ENCODE data around the gene MAP3K14.
A peak's percentile ranks its signal among the peaks of the same experiment; 100 is the strongest.

The MAP3K14 gene

GRCh38 chr17:45231481-45232116, 85.2 kb downstream of the MAP3K14 start:
- no peak for DNase-seq

DNA sequence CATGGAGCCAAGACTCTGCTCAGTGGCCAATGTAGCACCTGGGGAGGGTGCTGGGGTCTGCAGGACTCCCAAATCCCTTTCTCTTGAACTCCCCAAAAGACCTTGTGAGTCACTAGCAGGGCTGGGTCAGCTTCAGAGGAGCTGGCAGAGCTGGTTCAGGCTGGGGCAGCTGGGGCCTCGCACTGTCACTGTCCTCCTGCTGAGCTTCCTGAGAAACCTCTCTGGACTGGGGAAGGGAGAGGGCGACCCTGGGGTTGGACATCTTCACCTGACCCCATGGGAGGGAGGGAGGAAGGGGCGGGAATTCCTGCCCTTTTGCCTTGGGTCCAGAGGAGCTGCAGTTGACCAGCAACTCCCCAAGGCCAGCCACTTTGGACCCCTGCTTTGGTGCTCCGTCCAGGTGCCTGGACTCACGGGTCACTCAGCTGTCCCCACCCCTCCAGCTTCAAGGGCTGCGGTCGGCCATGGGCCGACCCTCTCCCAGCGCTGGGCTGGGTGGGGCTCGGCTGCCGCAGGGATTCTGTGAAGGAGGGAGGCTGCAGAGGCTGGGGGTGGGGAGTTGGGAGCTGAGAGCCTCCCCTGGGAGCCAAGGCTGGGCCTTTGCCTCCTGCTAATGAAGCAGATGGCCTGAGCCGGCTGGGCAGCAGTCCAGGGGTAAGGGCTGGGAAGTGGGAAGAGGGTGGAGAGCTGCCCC, 85.9 kb downstream of the MAP3K14 start:
- DNase-seq, result no peak

DNA sequence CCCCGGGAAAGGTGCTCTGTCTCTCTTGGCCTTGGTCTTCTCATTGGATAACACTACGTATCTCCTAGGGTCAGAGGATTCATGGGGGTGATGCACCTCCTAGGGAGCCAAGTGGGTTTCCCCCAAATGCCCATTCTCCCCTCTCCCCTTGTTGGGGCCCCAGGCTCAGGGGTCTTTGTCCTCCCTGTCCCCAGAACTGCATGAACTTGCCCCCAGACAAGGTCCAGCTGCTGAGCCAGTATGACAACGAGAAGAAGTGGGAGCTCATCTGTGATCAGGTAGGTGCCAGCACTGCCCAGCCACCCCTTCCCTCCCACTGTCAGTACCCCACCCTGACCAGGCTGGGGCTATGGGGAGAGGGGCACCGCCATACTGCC, 86.4 kb downstream of the MAP3K14 start:
- DNase-seq, result no peak

DNA sequence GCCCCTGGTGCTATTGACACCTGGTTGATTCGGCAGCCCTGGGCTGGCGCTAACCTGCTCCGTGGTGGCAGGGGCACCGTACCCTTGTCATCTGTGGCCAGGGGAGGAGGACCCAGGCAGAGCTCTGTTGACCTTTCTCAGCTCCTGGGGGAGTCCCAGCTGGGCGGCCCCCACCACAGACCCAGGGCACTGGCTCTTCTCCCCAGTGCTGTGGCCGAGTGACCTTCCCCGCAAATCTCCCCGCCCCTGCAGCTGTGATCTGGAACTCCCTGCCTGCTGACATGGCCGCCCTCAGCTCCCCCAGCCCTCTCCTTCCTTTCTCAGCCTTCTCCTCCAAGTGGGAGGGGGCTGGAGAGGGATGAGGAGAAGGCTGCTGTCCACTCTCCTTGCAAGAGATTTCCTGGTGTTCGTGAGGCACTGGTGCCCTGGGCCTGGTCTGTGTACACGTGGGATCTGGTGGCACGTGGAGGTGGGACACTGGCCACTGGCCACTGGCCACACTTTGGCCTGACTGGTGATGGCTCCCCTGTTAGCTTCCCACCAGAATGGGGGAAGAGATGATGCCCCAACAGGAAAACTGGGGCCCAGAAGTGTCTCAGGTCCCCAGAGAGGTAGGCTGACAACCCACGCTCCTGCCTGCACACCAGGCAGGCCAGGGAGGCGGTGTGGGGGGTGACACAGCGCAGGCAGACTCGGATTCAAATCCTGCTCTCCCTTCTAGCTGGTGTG, 87.0 kb downstream of the MAP3K14 start:
- no peak for DNase-seq

DNA sequence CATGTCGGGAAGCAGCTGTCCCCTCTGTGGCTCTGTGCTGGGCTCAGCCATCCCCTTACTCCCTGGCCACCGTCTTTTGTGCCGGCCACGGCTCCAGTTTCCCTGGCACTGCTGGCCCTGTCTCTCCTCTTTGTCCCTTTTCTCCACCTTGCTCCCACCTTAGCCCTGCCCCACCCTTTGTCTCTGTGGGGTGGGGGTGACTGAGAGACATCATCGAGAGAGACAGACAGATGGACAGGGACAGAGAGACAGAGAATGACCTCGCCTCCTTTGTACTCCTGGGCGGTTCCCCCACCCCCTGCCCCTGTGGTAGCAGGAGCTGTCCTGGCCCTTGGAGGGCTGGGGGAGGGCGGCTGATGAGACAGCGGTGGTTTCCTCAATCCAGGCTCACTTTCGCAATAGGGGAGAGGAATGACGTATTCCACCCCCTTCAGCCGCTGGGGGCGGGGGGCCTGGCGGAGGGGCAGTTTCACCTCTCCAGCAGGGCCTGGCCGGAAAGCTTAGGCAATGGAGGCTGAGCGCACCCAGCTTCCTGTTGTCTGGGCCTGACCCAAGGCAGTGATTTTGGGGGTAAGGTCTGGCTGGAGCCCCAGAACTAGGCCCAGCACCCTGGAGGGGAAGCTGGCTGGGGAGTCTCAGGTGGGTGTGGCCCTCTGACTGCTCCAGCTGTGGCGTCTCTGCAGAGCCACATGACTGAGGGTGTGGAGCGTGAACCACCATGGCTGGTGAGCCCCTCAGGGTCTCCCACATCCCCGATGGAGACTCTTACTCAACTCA, 87.9 kb downstream of the MAP3K14 start:
- DNase-seq, result peak; percentile 47

DNA sequence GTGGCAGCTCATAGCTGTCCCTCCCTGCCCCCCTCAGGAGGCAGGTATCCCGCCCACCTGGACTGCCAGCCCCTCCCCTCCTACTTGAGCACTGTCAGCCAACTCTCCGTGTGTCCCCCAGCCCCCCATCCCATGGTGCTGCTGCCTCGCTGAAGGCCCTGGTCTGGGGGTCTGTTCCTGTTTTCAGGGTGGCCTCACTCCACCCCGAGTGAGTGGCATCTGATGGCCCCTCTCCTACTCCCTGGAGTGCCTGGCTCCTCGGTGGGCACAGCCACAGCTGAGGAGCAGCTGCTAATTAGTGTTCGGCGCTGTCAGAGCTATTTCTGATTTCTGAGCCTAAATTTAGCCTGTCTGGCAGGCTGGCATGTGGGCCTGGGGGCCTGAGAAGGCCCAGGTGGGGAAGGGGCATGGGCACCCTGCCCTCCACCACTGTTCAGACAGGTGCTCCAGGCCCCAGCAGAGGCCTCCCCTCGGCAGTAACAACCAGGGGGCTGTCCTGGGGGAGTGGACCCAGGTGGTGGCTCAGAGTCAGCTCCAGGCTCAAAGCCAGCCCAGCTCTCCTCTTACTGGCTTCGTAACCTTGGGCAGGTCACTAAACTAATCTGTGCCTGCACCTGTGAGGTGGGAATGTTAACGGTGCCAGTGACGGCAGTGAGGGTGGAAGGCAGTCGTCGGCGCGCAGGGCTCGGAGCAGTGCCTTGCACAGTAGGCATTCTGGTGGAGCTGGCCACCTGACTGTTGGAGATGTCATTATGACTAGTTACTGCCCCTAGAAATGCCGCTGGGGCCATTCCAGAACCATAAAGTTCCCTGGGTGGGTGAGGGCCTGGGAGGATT, 88.7 kb downstream of the MAP3K14 start:
- no peak for DNase-seq

DNA sequence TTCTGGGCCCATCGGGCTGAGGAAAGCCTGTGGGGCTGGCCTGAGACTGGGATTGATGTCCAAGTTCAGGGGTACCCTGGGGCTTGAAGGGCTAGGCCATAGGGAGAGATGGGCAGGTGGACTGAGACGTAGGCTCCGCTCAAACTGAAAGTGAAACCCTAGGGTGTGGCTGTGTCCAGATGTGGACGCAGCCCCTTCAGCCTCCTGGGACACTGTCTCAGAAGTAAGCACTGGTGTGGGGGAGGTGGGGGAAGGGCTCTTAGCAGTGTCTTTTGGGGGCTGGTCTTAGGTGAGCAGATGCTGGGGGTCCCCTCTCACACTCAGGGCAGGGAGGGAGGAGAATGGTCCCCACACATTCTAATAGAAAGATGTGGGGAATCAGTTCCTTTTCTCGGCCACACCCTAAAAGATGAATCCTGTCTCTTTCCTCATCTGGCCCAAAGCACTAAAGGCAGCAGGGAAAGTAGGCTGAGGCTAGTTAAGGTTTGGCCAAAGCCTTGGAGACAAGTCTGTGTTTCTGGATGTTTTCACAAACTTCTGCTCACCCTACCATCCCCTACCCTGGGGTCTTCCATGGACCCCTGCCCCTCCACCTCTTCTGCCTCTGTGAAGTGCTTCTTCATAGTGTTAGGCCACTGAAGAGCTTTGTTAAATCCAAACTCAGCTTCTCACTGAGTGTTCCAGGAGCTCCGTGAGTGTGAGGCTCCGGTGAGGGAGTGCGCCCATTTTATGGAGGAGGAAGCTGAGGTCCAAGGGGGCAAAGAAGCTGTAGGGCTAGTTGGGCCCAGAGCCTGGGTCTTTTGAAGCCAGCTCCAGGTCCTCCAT, 89.5 kb downstream of the MAP3K14 start:
- no peak for DNase-seq

- DNase-seq, result no peak
Measured at GRCh38 chr17:45226576-45226975, 90.2 kb downstream of the MAP3K14 start.

DNA sequence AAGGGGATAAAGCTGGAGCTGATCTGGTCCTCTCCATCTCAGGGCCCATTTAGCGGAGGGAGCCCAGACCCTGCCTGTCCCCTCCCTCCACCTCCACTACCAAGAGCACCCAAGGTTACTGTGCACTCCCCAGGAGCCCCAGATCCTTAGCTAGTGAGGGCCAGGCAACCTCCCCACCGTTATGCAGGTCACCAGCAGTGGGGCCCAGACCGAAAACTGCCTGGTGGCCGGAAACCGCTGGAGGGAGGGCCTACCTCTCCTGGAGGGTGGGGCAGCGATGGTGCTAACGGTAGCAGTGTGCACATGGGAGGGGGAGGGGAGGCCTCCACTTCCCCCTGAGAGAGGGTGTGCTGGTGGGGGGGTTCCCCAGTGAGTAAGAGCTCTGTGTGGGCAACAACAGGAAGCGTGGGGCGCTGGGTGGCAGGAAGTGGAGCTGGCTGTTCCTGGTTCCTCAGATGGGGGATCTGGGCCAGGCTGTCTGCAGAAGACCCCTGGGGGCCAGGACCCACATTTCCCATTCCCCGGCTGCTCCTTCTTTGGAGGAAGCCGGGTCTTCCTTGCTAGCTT, 90.8 kb downstream of the MAP3K14 start:
- peak; percentile 80 for DNase-seq

DNA sequence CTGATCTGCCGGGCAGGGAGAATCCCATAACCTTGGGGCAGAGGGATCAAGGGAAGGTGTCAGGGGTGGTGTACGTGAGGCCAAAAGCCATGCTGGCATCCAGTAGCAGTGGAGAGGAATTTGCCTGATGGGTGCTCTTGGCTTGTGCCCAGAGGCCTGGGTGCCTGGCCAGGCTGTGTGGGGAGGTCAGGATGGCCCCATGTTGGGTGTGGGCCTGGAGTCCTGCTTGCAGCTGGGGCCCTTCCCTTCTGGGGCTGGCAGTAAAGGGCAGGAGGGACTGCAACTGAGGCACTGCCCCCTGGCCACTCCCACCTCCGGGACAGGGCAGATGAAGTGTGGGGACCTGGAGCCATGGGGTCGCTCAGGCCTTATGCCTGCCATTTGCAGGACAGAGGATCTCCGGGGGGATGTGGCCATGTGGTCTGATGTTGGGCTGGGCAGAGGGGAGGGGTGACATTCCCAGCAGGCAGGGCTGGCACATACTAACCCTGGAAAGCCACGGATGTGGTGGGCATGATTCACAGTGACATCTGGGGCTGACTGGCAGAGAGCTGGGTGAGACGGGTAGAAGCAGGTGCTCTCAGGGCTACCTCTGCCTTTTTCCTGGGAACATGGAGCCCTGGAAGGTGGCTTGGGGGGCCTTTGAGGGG, 91.6 kb downstream of the MAP3K14 start:
- DNase-seq, result no peak

DNA sequence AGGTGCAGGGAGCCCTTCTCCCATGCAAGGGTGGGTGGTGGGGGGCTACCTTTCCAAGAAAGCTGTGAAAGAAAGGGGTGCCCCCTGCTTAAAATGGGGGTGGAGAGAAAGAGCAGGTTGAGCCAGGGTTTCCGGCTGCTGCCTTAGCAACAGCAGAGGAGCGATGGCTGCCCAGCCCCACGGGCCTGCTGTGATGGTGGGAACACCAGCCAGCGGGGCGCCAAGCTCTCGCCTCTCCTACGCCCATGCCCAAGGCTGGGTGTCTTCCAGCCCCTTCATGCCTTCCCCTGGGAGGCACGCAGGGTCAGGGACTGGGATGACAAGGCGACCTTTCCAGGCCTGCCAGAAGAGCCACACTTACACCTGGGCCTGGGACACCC, 92.2 kb downstream of the MAP3K14 start:
- no peak for DNase-seq

DNA sequence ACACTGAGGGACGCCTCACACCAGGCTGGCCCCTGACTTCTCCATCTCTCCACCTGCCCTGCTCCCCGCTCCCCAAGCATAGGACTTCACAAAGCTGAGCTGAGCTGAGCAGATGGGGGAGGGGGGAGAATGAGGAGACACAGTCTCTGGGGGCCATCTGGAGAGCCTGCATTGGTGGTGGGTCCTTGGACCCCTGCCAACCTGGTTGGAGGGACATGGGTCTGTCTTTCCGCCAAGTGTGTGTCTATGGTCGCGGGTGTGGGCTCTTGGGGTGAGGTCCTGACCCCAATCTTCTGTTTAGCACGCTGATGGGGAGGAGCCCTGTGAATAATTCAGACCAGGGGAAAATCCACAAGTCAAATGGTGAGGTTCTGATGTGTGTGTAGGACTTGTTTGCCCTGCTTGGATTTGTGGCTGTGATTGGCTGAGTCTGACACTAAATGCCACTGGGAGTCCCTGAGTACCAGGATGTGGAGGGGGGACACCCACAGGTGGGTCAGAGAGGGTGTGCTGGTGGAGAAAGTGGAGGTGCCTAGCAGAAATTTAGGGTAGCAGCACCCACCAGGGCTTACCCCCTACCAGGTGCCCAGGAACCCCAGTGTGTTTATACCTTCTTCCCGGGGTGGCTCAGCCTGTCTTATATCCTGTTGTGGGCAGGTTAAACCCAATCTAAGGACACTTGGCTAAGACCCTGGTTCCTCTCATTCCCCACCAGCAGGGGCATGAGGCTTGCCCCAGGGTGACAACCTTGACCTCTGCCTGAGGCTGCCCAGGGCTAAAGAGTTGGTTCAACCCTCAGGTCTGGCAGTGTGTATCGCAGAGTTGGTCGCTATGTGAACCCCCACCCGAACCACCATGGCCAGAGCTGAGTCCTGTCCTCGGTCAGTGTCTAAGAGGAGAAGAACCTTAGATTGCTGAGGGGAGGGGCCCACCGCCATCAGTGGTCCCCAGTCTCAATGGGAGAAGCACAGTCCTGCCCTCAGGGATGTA, 93.0 kb downstream of the MAP3K14 start:
- no peak for DNase-seq

- no peak for DNase-seq
Measured at GRCh38 chr17:45222996-45223538, 93.8 kb downstream of the MAP3K14 start.

DNA sequence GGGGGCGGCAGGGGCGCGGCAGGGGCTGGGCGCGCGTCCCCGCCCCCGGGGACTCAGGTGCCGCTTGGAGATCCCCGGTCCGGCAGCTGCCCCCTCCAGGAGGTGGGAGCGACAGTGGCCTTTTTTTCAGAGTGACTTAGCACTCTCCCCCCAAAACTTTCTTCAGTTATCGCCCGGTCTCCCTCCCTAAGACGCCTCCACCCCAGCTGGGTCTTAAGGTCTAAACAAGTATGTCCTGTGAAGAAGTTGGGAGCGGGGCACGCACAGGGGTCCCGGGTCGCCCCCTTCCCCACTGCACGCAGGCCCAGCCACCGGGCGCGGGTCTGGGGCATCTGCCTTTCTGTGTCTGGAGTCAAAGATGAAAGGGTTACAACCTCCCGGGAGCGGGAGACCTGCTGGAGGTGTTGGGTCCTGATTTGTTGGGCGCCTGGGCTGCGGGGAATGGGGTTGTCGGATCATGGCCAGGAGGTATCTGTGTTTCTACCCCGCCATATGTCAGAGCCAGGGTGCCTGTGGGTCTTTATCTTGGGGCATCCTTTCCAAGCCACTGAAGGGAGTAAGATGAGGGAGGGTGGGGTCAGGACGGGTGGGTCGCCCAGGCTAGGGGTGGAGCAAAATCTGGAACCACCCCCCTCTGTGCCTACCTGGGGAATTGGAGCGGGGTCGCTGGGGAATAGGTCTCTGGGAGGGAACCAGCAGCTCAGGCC, 94.4 kb downstream of the MAP3K14 start:
- no peak for DNase-seq

DNA sequence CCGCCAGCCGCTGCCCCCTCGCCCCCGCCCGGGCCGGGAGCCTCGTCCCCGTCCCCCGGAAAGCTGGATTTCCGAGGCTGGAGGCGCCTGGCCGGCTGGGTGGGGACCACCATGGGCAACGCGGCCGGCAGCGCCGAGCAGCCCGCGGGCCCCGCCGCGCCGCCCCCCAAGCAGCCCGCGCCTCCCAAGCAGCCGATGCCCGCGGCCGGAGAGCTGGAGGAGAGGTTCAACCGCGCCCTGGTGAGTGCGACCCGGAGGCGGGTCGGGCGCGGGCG, 94.9 kb downstream of the MAP3K14 start:
- DNase-seq, result no peak

DNA sequence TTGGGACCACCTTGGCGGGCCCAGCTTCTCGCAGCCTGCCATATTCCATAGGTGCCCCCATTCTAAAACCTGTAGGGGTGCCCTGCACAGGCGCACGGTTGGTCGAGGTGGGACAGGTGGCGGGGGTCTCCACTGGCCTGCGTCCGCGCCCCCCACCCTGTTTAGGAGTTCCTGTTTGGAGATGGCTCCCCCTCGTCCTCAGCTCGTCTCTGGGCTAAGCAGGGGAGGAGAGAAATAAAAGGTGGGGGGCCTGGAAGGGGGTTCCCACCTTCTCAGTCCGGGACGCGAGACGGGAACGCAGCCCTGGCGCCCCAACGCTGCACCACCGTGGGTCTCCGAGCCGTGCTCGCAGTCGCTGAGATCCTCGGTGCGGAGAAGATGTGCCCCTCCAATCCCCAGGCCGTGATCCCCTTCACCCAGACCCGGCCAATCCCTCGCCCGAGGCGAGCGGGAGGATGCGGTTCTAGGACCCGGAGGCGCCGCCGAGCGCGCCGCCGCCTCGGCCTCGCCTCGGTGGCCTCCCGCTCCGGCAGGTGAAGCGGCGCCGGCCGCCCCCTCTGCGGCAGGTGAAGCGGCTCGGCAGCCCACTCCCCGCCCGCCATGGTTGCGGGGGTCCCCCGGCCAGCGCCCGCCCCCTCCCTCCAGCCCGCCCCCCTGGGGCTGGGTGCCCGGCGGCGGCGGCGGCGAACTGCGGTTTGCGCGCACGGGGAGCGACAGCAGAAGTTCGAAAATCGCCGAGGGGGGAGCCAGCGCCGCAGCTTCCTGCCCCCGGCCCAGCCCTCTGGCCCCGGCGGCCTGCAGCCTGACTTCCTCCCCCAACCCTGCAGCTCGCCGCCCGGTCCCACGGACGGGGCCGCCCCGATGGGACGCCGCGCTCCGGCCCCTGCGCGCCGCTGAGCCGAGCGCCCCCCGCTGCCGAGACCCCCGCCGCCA, 95.5 kb downstream of the MAP3K14 start, which contains the start of gene FMNL1:
Gene FMNL1 (plus strand): TSS at position 805 of the 933 bp plus-strand sequence. CDS start 240 bp downstream, outside the sequence.
- no peak for DNase-seq

DNA sequence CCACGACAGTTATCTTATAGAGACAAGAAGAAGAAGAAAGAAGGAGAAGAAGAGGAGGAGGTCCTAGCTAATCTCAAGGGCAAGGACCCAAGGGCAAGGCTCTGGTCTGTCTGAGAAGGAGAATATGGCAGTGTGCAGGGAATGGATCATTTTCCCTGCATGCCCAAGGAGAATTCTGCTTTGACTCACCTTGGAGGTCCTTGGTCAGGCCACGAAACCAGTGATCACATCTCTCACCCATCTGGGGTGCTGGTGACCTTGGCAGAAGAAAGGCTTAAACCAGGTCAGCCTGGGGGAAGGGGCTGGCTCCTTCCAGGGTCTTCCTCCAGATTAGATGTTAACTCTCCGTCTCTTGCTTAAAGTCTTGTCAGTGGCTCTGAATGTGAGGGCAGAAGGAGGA, 96.7 kb downstream of the MAP3K14 start:
- DNase-seq, result no peak
